Gastroesophageal sphincter (tissue), 3 donors: ENCODE results near the gene EDN1.

Experiments
- EP300 ChIP-seq: sonication (generic); formaldehyde crosslinking; IDR thresholded peaks from one replicate; pipeline ENCODE4 v1.6.1; 2017; ENCODE audit warnings: antibody characterized with exemption, mild to moderate bottlenecking
- POLR2A ChIP-seq, 2 donors: fragments of 450-650 bp; IDR thresholded peaks; one replicate each; pipeline ENCODE4 v1.6.1; 2017; ENCODE audit warnings: antibody characterized with exemption in 2 of 2, mild to moderate bottlenecking in 2 of 2, moderate library complexity in 1 of 2
- TF ChIP-seq, protein P1 (sequence below), 4 experiments: fragments of 200-600 bp in 2 of 4; fragments of 450-650 bp in 2 of 4; sonication (generic) in 1 of 4; IDR thresholded peaks; one replicate each; pipeline ENCODE4 v1.5.1; 2017 to 2019; ENCODE audit warnings: antibody characterized with exemption in 4 of 4, mild to moderate bottlenecking in 2 of 4, moderate library complexity in 2 of 4

DNA sequence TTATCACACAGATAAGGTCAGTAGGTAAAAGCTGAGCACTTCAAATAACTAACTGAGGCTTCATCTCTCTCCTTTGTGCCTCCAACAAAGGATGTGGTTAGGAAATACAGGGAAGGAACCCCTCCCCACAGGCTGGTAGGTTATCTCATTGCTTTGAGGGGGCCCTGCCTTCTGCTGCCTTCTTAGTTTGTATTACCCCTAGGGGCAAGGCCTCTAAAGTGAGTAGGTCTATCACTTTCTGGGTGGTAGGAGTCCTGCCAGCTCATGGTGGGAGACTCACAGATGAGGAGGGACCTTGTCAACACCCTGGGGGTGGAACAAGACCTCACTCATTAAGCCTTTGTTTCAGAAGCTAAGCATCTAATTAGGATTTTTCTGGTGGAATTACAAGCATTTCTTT is 34.6 kb downstream of the EDN1 start:
- TF ChIP-seq EP300 (no peak), POLR2A (IDR thresholded peaks at IDR 0.05) (no peak)
- TF ChIP-seq, protein P1, sequence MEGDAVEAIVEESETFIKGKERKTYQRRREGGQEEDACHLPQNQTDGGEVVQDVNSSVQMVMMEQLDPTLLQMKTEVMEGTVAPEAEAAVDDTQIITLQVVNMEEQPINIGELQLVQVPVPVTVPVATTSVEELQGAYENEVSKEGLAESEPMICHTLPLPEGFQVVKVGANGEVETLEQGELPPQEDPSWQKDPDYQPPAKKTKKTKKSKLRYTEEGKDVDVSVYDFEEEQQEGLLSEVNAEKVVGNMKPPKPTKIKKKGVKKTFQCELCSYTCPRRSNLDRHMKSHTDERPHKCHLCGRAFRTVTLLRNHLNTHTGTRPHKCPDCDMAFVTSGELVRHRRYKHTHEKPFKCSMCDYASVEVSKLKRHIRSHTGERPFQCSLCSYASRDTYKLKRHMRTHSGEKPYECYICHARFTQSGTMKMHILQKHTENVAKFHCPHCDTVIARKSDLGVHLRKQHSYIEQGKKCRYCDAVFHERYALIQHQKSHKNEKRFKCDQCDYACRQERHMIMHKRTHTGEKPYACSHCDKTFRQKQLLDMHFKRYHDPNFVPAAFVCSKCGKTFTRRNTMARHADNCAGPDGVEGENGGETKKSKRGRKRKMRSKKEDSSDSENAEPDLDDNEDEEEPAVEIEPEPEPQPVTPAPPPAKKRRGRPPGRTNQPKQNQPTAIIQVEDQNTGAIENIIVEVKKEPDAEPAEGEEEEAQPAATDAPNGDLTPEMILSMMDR (IDR thresholded peaks at IDR 0.05): no peak
